ENCODE data around the gene GPR176. TPM values are rescaled to one million over a fixed set of nuclear protein-coding genes. Genes with fewer than 3 reads are reported as not detected.
"Not testable (repeated sequence)": the region's sequence is repeated elsewhere in the genome, so short reads cannot be mapped to it uniquely, and the experiment has no call there.

The GPR176 gene
- total and polyA plus RNA-seq, 2 experiments from 2014 or later, result 2.7 to 7.0 TPM

- Histone ChIP-seq H3K4me3 (no peak overlapping the region), H3K27me3 (no peaks in the 10 kb centered on the region), H3K36me3 (replicated peaks; ENCODE audit: insufficient read depth, low read depth) (no peaks in the 10 kb centered on the region), H4K20me1 (ENCODE audit: insufficient read depth, poor library complexity, severe bottlenecking) (no peaks in the 10 kb centered on the region), H3K4me1 (ENCODE audit: insufficient read depth) (no peaks in the 10 kb centered on the region), H3K9me3 (ENCODE audit: low read depth) (no peaks in the 10 kb centered on the region), H3K9me2 (replicated peaks; ENCODE audit: insufficient read depth) (no peaks in the 10 kb centered on the region), H3K27ac (no peak overlapping the region), H2AFZ (no peak overlapping the region), H3K4me2 (no peak overlapping the region), H3K79me2 (no peaks in the 10 kb centered on the region)
- 83% methylated on average over 1 of the region's 1 CpG for WGBS (ENCODE audit: low lambda C conversion rate, missing lambda C conversion rate)
- TF ChIP-seq EZH2phosphoT487 (IDR thresholded peaks at IDR 0.05; ENCODE audit: low read depth, severe bottlenecking, unreplicated experiment), result no peak
- no peak for TF ChIP-seq CTCF (IDR thresholded peaks at IDR 0.05; ENCODE audit: poor library complexity)
- no peak for TF ChIP-seq EZH2 (IDR thresholded peaks at IDR 0.05; ENCODE audit: borderline replicate concordance)
- DNase-seq (ENCODE audit: low spot score), result no peak
These were observed 105.6 kb downstream of the GPR176 start for GRCh38 chr15:39814489-39814888.

- H3K27ac ChIP-seq; H3K36me3 ChIP-seq (replicated peaks; ENCODE audit: insufficient read depth, low read depth); H3K9me2 ChIP-seq (replicated peaks; ENCODE audit: insufficient read depth); H3K79me2 ChIP-seq; H3K4me2 ChIP-seq; H3K9me3 ChIP-seq (ENCODE audit: low read depth); H3K4me3 ChIP-seq; H4K20me1 ChIP-seq (ENCODE audit: insufficient read depth, poor library complexity, severe bottlenecking); H3K27me3 ChIP-seq; DNase-seq (ENCODE audit: low spot score); H3K4me1 ChIP-seq (ENCODE audit: insufficient read depth); H2AFZ ChIP-seq: not testable (repeated sequence)
- 97% methylated on average over 3 of the region's 3 CpGs for WGBS (ENCODE audit: low lambda C conversion rate, missing lambda C conversion rate)
These were observed 107.4 kb downstream of the GPR176 start for GRCh38 chr15:39812651-39813050.

- Histone ChIP-seq H3K27me3 (no peaks in the 10 kb centered on the region), H2AFZ (no peak overlapping the region), H3K9me3 (ENCODE audit: low read depth) (no peaks in the 10 kb centered on the region), H3K79me2 (no peaks in the 10 kb centered on the region), H3K4me2 (no peak overlapping the region), H3K4me3 (no peak overlapping the region), H3K9me2 (replicated peaks; ENCODE audit: insufficient read depth) (no peaks in the 10 kb centered on the region), H3K36me3 (replicated peaks; ENCODE audit: insufficient read depth, low read depth) (no peaks in the 10 kb centered on the region), H3K27ac (no peak overlapping the region), H4K20me1 (ENCODE audit: insufficient read depth, poor library complexity, severe bottlenecking) (no peaks in the 10 kb centered on the region), H3K4me1 (ENCODE audit: insufficient read depth) (no peaks in the 10 kb centered on the region)
- TF ChIP-seq CTCF (IDR thresholded peaks at IDR 0.05; ENCODE audit: poor library complexity), result no peak
- no peak for TF ChIP-seq EZH2phosphoT487 (IDR thresholded peaks at IDR 0.05; ENCODE audit: low read depth, severe bottlenecking, unreplicated experiment)
- no peak for TF ChIP-seq EZH2 (IDR thresholded peaks at IDR 0.05; ENCODE audit: borderline replicate concordance)
- no peak for DNase-seq (ENCODE audit: low spot score)
- WGBS (ENCODE audit: low lambda C conversion rate, missing lambda C conversion rate), result 48% methylated on average over 3 of the region's 3 CpGs
These were observed 111.2 kb downstream of the GPR176 start for GRCh38 chr15:39808909-39809308.

GRCh38 chr15:39807791-39808190 lies 112.3 kb downstream of the GPR176 start:
- no peaks in the 10 kb centered on the region for H3K9me3 ChIP-seq (ENCODE audit: low read depth)
- no peak overlapping the region for H2AFZ ChIP-seq
- H3K4me3 ChIP-seq, result no peak overlapping the region

More at GRCh38 chr15:39807791-39808190, 112.3 kb downstream of the GPR176 start:
- Histone ChIP-seq H3K79me2 (no peaks in the 10 kb centered on the region), H4K20me1 (ENCODE audit: insufficient read depth, poor library complexity, severe bottlenecking) (no peaks in the 10 kb centered on the region), H3K36me3 (replicated peaks; ENCODE audit: insufficient read depth, low read depth) (no peaks in the 10 kb centered on the region), H3K9me2 (replicated peaks; ENCODE audit: insufficient read depth) (no peaks in the 10 kb centered on the region), H3K27me3 (no peaks in the 10 kb centered on the region), H3K4me2 (no peak overlapping the region), H3K27ac (no peak overlapping the region), H3K4me1 (ENCODE audit: insufficient read depth) (no peaks in the 10 kb centered on the region)
- WGBS (ENCODE audit: low lambda C conversion rate, missing lambda C conversion rate), result 88% methylated on average over 4 of the region's 4 CpGs
- DNase-seq (ENCODE audit: low spot score), result no peak
- TF ChIP-seq CTCF (IDR thresholded peaks at IDR 0.05; ENCODE audit: poor library complexity) (no peak), EZH2 (IDR thresholded peaks at IDR 0.05; ENCODE audit: borderline replicate concordance) (no peak), EZH2phosphoT487 (IDR thresholded peaks at IDR 0.05; ENCODE audit: low read depth, severe bottlenecking, unreplicated experiment) (no peak)
